ENCODE results near the gene MAGEA8.
"Not testable (repeated sequence)": the region's sequence is repeated elsewhere in the genome, so short reads cannot be mapped to it uniquely, and the experiment has no call there.

Gene MAGEA8

DNA sequence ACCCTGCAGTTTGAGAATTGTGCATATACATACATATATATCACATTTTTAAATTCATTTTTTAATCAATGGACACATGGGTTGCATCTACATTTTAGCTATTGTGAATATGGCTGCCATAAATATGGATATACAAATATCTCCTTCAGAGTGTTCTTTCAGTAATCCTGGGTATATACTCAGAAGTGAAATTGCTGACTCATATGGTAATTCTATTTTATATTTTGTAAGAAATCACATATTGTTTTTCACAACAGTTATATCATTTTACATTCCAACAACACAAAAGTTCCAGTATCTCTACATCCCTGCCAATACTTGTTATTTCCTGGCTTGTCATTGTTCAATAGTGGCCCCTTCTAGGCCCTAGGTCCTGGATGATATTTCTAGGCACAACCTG, 27.7 kb downstream of the MAGEA8 start:
- no peak for DNase-seq

DNA sequence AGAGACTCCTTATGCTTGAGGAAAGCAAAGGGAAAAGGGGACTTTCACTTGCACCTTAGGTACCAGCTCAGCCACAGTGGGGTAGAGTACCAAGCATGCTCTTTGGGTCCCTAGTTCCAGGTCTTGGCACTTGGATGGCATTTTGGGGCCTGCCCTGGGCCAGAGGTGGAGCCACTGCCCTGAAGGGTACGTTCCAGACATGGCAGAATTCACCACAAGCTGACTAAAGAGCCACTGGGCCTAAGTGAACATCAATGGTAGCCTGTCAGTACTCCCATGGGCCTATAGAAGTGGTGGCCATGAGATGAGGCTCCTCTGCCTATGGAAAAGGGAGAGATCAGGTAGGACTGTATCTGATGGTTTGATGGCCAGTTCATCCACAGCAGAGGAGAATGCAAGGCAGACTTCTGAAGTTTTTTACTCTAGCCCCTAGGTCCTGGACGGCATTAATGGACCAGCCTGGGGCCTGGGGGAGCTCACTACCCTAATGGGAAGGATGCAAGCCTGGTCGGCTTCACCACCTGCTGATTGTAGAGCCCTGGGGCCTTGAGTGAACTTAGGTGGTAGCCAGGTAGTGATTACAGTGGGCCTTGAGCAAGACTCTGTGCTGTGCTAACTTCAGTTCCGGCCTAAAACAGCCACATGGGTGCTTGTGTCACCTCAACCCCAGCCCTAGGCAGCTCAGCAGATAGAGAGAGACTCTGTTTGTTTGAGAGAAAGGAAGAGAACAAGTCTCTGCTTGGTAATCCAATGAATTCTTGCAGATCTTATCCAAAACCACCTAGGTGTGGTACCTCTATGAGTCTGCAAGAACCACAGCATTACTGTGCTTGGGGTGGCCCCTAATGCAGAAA, 28.6 kb downstream of the MAGEA8 start:
- no peak for DNase-seq

DNA sequence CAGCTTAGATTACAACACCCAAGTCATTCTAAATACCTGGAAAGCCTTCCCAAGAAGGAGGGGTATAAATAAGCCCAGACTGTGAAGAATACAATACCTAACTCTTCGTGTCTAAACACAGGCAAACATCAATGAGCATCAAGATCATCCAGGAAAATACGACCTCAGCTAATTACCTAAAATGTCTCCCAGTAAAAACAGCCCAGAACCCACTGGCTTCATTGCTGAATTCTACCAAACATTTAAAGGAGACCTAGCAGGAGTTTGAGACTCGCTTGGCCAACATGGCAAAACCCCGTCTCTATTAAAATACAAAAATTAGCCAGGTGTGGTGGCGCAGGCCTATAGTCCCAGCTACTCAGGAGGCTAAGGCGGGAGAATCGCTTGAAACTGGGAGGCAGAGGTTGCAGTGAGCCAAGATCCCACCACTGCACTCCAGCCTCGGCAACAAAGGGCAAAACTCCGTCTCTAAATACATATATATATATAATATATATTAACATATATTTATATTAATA, 29.3 kb downstream of the MAGEA8 start:
- no peak for DNase-seq

DNA sequence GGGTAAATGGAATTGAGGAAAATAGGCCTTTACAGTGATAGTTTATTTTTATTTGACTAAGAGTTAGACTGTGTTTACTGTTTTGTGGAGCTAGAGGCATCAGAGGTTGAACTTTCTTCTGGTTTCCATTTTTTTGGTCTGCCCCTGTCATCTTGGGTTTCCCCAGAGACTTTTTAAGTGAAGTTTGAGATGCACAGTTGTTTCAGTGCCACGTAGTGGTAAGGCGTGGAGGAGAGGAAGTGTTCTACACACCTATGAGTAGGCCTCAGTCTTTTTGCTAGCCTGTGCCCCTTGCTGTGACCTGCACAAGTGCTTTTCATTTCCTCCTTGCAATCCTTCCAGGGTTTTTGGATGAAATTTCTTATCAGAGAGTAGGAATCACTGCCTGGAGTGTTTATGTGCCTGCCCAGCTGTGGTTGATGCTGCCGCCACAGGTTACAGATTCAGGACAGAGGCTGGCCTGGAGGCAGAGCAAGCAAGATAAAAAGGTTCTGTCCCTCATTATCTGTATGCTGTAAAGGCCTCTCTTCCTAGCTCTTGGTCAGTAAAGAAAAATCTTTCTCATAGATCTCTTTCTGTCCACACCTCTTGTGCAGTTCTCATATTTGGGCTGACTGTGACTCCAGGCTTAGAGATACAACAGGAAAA, 35.9 kb downstream of the MAGEA8 start:
- DNase-seq = no peak

DNA sequence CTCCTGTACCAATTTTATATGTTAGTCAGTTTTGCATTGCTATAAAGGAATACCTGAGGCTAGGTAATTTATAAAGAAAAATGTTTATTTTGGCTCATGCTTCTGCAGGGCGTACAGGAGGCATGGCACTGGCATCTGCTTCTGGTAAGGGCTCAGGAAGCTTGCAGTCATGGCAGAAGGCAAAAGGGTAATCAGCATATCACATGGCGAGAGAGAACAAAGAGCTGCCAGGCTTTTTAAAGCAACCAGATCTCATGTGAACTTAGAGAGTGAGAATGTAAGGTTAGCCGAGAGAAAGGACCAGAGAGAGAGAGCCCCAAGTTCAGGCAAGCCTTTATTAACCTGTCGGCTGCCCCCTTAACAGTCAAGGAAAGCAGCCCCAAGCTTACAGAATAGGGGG, 42.9 kb downstream of the MAGEA8 start:
- not testable (repeated sequence) for DNase-seq

DNA sequence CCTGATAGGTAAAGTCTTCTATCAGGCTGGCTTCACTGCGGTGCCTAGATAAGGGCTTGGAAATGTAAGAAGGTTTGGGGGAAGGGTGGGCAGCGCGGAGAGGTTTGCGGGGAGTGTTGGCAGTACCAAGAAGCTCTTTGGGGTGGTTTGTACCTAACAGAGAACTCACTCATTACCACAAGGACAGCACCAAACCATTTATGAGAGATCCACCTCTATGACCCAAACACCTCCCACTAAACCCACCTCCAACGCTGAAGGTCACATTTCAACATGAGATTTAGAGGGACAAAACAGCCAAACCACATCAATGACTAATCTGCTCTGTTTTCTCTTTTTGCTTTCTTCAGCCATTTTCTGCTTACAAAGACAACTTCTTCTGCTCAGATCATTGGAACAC, 43.5 kb downstream of the MAGEA8 start:
- DNase-seq = not testable (repeated sequence)

DNA sequence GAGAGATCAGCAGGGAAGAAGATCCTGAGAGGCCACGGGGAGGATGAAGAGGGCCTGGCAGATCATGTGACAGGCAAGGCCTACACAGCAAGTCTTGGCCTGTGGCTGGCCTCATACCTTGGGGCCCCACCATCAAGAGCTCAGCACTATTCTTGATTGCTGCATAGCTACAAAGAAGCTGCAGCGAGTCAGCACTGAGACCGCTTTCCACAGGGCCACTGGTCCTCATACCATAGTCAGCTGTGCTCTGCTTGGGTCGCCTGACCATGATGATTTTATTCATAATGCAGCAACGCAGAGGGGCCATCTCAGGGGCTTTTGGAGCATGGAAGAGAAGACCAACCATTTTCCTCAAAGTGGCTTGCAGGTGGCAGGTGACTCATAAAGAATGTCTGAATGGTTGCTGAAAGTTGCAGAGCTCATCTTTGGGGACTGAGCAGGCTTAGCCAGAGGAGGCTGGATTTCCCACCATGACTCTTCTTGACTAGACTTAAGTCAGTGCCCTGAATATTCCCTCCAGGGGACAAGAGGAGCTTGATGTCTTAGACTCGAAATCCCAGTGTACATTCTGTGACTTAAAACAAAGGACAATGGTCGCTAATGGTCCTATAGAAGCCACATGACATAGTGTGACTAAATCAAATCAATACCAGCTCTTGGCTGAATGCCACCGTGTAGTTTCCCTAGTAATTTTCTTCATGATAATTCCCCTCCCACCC, 46.4 kb downstream of the MAGEA8 start:
- not testable (repeated sequence) for DNase-seq

DNA sequence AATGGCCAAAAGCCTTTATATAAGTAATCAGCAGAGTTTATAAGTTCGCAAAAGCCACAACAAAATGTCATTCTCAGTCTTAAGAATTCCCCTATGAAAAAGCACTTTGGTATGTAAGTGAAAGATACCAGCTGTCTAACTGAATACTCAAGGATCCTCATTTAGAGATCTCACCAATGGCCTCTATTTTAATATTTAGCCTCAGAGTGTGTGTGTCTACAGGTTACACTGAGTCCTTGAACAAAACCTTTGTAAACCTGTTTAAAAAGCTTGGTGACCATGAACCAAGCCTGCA, 46.9 kb downstream of the MAGEA8 start:
- not testable (repeated sequence) for DNase-seq

DNA sequence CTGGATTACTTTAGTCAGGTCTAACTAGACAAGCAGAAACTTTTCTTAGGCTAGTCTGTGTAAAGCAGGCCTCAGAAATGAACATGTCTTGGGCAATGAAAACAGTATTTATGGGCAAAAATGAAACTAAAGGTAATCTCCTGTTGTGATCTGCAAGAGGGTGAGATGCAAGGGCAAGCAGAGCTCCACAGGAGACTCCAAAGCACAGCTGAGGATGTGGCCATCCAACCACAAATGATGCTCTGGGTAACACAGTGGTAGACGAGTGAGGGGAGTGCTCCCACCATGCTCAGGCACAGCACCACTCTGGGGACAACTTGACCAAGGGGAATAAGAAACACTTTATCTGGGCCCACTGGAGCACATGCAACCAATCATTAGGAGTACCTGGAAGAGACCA, 47.7 kb downstream of the MAGEA8 start:
- not testable (repeated sequence) for DNase-seq

DNA sequence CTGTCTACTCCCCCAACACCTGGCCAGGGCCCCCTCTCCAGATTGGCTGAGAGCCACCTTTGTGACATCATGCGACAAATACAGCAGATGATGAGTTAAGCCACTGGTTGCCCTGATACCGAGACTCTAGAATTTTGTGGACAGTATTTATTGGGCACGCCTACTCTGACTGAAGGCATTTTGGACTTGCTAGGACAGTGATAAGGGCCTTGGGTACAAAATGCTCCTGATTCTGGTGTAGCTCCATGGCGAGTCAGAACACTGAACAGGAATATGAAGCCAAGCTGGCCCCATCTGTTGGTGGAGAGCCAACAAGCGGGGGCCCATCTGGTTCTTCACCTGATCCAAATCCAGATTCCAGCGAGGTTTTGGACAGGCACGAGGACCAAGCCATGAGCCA, 48.4 kb downstream of the MAGEA8 start, which contains the start of gene HSFX4:
Gene HSFX4 (plus strand): TSS at position 174 of the 400 bp plus-strand sequence. CDS start 72 bp downstream, at position 246.
- not testable (repeated sequence) for DNase-seq

DNA sequence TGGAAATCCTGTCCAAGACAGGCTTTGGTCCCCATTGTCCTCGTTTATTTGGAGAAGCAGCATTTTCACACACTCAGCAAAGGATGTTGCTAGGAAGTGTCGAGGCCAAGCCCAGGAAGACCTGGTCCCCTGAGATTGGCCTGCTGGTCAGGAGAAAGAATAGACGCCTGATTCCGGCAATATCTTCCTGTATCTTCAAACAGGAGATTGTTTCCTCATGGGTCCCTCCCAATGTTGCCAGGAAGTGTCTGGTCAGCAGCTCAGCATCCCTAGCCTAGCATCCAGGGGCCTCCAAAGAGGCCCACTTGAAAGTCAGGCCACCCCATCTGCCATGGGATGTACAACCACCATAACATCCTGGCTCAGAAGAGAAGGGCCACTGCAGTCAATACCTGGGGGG, 50.4 kb downstream of the MAGEA8 start:
- not testable (repeated sequence) for DNase-seq

DNA sequence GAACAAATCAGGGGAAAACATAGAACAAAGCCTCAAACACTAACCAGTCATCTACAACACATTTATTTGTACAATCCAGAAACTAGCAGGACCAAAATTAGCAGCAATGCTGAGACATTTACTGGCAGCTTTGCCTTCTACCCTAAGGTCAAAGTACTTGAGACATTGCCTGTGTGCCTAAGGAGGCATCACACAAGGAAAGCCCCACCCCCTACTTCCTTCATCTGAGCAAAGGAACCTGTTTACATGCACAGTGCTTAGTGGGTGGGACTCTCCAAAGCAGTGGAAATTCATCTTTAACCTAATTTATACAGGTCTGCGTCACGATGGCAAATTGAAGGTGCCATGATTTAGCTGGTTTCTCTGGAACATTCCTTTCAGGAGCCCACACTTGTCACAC, 51.2 kb downstream of the MAGEA8 start:
- not testable (repeated sequence) for DNase-seq

DNA sequence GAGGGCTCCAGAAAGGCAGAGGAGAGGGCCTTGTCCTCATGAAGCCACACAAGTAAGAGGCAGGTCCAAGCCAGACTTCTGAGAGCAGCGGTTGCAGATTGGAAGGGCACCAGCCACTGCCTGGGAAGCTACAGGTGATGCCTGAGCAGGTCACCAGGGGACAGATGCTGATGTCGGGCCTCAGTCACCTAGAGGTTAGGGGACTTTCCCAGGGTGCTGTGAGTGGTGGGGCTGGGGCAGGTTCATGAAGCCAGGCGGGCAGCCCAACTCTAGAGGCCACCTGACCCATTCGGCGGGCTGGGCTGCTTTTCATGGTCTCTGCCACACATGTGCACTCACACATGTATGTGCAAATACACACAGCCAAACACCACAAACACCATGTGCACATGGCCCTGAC, 52.0 kb downstream of the MAGEA8 start:
- DNase-seq = not testable (repeated sequence)

DNA sequence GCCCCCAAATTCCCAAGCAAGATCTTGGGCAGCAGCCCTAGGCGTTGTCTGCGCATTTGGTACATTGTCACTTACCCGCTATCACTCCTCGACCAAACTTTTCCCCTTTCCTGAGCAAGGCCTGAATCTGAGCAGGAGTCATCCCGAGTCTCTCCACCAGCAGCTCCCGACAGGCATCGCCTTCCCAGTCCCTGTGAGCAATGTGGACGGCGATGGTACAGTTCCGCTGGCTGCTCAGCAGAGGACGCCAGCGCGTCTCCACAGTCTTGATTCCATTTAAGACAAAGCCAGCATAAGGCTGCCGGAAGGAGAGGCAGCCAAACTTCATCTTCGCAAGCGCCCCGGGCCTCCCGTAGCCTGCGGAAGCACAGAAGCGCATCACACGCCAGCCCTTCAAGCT, 52.6 kb downstream of the MAGEA8 start:
- DNase-seq = not testable (repeated sequence)

Measured in activated CD4-positive, alpha-beta T cell treated with anti-CD3 and anti-CD28 coated beads for 4 hours (primary cell).